Stimulated activated CD4-positive, alpha-beta T cell treated with anti-CD3 and anti-CD28 coated beads, Interleukin-2, amount 100 ng/mL, for 24 hours (primary cell): Measurements from ENCODE around the gene ST8SIA3.

Experiments used
- DNase-seq, 2 donors: peaks; one replicate each; pipeline ENCODE4 v3.0.0-alpha.2; 2020

ST8SIA3 gene

GRCh38 chr18:57352271-57352701 is at the start of gene ST8SIA3:
TSS of gene ST8SIA3 (plus strand) at chr18:57352557. CDS start at chr18:57352847, 290 bp downstream.
- no peak for DNase-seq

- DNase-seq: no peak
These were observed 40.9 kb upstream of the ST8SIA3 start for GRCh38 chr18:57311472-57311871.

- DNase-seq: no peak
These were observed 39.8 kb upstream of the ST8SIA3 start for GRCh38 chr18:57312346-57313144.

GRCh38 chr18:57320603-57321002 is 31.8 kb upstream of the ST8SIA3 start:
- DNase-seq: no peak

- DNase-seq: no peak
These were observed 26.7 kb upstream of the ST8SIA3 start for GRCh38 chr18:57325491-57326166.

- DNase-seq: no peak
These were observed 25.5 kb upstream of the ST8SIA3 start for GRCh38 chr18:57326718-57327323.

GRCh38 chr18:57328665-57329064 is 23.7 kb upstream of the ST8SIA3 start:
- DNase-seq: no peak

GRCh38 chr18:57329856-57330255 is 22.5 kb upstream of the ST8SIA3 start:
- no peak for DNase-seq

GRCh38 chr18:57331718-57332117 is 20.6 kb upstream of the ST8SIA3 start:
- no peak for DNase-seq

- DNase-seq: no peak
These were observed 18.4 kb upstream of the ST8SIA3 start for GRCh38 chr18:57333940-57334339.

- no peak for DNase-seq
These were observed 18.0 kb upstream of the ST8SIA3 start for GRCh38 chr18:57334383-57334782.

GRCh38 chr18:57336343-57336742 is 16.0 kb upstream of the ST8SIA3 start:
- no peak for DNase-seq

- DNase-seq: no peak
These were observed 14.5 kb upstream of the ST8SIA3 start for GRCh38 chr18:57337890-57338289.

- DNase-seq: no peak
These were observed 8.5 kb upstream of the ST8SIA3 start for GRCh38 chr18:57343833-57344232.

GRCh38 chr18:57346876-57347275 is 5.5 kb upstream of the ST8SIA3 start:
- no peak for DNase-seq

GRCh38 chr18:57347784-57348183 is 4.6 kb upstream of the ST8SIA3 start:
- DNase-seq: no peak

GRCh38 chr18:57352761-57353136 is 392 bp downstream of the ST8SIA3 start:
- DNase-seq: no peak

GRCh38 chr18:57353137-57353939 is 981 bp downstream of the ST8SIA3 start:
- DNase-seq: no peak

- DNase-seq: peak; percentile 18 to 45
These were observed 1.6 kb downstream of the ST8SIA3 start for GRCh38 chr18:57353940-57354461.

- DNase-seq: no peak
These were observed 7.1 kb downstream of the ST8SIA3 start for GRCh38 chr18:57359433-57359832.

GRCh38 chr18:57362714-57363113 is 10.4 kb downstream of the ST8SIA3 start:
- no peak for DNase-seq

GRCh38 chr18:57364460-57364859 is 12.1 kb downstream of the ST8SIA3 start:
- DNase-seq: no peak
